HK-2 (cell line): Measurements from ENCODE around the gene ARID5A.

ENCODE experiments used
- DNase-seq: peaks from one replicate; pipeline ENCODE4 v3.0.0-alpha.2; 2018; ENCODE audit not compliant: unreplicated experiment

The ARID5A gene

GRCh38 chr2:96506016-96506906 is 30.3 kb upstream of the ARID5A start:
- DNase-seq, result no peak

GRCh38 chr2:96506907-96507240 is 29.7 kb upstream of the ARID5A start:
- DNase-seq, result no peak

- no peak for DNase-seq
Measured at GRCh38 chr2:96507957-96508520, 28.5 kb upstream of the ARID5A start.

GRCh38 chr2:96508521-96509113 is 27.9 kb upstream of the ARID5A start:
- no peak for DNase-seq

GRCh38 chr2:96509114-96509846 is 27.3 kb upstream of the ARID5A start:
- peak; percentile 93 for DNase-seq

- DNase-seq, result no peak
Measured at GRCh38 chr2:96509847-96510230, 26.7 kb upstream of the ARID5A start.

GRCh38 chr2:96510931-96511595 is 25.5 kb upstream of the ARID5A start:
- DNase-seq, result no peak

GRCh38 chr2:96511851-96512250 is 24.7 kb upstream of the ARID5A start:
- DNase-seq, result no peak

- no peak for DNase-seq
Measured at GRCh38 chr2:96512341-96512740, 24.2 kb upstream of the ARID5A start.

GRCh38 chr2:96514521-96514920 is 22.0 kb upstream of the ARID5A start:
- DNase-seq, result no peak

- no peak for DNase-seq
Measured at GRCh38 chr2:96517079-96517478, 19.5 kb upstream of the ARID5A start.

GRCh38 chr2:96520231-96520630 is 16.3 kb upstream of the ARID5A start:
- no peak for DNase-seq

- no peak for DNase-seq
Measured at GRCh38 chr2:96520697-96521096, 15.9 kb upstream of the ARID5A start.

GRCh38 chr2:96521219-96521618 is 15.3 kb upstream of the ARID5A start:
- no peak for DNase-seq

- no peak for DNase-seq
Measured at GRCh38 chr2:96522304-96523203, 14.0 kb upstream of the ARID5A start.

GRCh38 chr2:96523659-96524481 is 12.7 kb upstream of the ARID5A start:
- DNase-seq, result no peak

- no peak for DNase-seq
Measured at GRCh38 chr2:96524482-96525210, 11.9 kb upstream of the ARID5A start.

GRCh38 chr2:96525211-96525507 is 11.4 kb upstream of the ARID5A start:
- no peak for DNase-seq

GRCh38 chr2:96526101-96526591 is 10.4 kb upstream of the ARID5A start:
- no peak for DNase-seq
